Activated CD8-positive, alpha-beta memory T cell treated with anti-CD3 and anti-CD28 coated beads for 4 hours (primary cell): ENCODE results near the gene ECE2.

Source experiments
- DNase-seq, 2 donors: peaks; one replicate each; pipeline ENCODE4 v3.0.0-alpha.2; 2020; ENCODE audit warnings: low read depth in 2 of 2

ECE2 gene

GRCh38 chr3:184240384-184241140 lies 35.3 kb upstream of the ECE2 start:
- no peak for DNase-seq

DNA sequence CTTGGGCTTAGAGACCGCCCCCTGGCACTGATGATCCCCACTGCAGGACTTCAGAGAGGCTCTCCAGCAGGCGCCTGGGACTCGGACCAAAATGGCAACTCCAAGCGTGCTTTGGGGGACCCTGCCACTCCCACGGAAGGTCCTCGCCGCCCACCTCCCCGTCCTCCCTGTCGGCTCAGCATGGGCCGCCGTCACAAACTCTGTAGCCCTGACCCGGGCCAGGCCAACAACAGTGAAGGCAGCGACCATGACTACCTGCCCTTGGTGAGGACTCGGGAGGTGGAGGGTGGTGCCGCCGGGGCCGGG lies 34.7 kb upstream of the ECE2 start:
- DNase-seq = no peak

DNA sequence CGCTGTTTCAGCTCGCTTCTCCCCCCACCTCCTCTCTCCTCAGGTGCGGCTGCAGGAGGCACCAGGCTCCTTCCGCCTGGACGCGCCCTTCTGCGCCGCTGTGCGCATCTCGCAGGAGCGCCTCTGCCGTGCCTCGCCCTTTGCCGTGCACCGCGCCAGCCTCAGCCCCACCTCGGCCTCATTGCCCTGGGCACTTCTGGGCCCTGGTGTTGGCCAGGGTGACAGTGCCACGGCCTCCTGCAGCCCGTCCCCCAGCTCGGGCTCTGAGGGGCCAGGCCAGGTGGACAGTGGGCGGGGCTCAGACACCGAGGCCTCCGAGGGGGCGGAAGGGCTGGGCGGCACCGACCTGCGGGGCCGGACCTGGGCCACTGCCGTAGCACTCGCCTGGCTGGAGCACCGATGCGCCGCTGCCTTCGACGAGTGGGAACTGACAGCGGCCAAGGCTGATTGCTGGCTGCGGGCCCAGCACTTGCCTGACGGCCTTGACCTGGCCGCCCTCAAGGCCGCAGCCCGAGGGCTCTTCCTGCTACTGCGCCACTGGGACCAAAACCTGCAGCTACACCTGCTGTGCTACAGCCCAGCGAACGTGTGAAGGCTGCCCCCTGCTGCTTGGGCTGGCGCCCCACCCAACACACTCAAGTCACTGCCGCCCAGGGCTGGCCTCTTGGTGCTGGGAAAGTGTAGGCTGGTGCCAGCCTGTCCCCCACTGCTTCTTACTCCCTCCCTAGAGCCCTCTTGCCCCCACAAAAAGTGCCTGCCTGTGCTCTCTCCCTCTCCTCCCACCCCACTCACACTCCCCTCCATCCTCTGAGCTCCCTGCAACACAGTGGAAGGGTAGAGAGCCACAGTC lies 34.1 kb upstream of the ECE2 start:
- no peak for DNase-seq

- DNase-seq = no peak
Measured at GRCh38 chr3:184242297-184242685, 33.5 kb upstream of the ECE2 start.

DNA sequence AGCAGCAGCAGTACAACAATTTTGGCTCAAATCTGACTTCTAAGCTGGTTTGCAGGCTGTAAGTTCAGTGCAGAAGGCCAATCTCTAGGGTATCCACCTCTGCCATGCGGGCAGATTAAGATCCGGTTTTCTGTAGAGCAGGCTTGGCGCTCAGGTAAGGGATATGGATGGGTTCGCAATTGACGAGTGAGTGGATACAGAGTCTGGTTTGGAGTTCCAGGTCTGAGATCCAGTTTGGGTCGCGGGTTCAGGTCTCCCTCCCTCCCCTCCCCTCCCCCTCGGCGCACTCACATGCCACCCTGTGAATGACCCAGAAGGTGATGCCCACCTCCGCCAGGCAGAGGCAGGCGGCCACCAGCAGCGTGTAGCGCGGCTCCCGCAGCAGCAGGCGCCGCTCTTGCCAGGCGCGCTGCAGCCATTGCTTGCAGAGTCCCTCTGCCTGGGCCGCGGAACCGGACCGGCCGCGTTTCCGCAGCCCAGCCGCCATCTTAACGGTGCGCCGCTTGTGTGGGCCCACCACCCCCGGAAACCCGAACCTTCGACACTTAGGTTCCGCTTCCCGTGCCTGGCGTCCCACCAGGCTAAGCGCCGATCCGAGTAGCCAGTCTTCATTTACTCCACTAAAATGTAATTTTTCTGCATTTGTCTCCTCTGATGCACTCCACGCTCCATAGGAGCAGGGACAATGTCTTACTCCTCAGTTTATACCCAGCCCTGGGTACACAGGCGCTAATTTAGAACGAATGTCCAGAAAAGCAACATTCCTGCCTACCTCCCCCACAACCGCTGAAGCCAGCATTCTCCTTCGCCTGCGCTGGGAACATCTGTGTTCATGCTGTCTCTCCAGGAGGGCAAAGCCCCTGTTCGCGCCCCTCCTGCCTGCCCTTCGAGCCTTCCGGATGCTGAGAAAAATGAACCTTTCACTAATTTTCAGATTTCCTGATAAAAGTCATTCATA lies 27.1 kb upstream of the ECE2 start, which contains the start of gene ALG3:
Gene ALG3 (minus strand): TSS at position 509 of the 958 bp plus-strand sequence. CDS start 22 bp downstream, at position 487.
- DNase-seq = peak; percentile 73 to 77

DNA sequence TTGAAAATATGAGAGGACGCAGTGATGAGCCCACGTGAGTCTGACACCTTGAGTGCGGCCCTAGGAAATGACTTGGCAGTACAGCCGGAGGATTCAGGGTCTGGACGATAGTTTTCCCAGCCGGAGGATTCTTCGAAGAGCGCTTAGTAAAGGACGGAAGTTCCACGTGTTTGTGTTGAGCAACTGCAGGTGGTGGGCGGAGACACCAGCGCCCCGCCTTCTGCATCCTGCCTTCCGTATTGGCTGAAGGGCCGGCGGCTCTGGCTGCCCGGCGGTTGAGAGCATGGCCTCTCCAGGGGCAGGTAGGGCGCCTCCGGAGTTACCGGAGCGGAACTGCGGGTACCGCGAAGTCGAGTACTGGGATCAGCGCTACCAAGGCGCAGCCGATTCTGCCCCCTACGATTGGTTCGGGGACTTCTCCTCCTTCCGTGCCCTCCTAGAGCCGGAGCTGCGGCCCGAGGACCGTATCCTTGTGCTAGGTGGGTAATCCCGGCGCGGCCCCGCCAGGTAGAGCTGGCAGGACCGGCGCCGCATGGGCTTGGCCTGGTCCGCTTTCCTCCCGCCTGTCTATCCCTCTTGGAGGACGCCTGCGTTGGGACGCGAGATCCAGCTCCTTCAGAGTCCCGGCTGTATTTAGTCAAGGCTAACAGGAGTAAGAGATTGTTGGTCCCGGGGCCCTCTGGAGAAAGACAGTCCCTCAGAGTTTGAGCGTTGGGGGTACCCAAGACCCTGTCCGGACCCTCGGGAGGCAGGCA lies 26.2 kb upstream of the ECE2 start, which contains the start of gene EEF1AKMT4:
Gene EEF1AKMT4 (plus strand): TSS at position 261 of the 755 bp plus-strand sequence. CDS start 23 bp downstream, at position 284.
- DNase-seq = peak; percentile 85 to 92

DNA sequence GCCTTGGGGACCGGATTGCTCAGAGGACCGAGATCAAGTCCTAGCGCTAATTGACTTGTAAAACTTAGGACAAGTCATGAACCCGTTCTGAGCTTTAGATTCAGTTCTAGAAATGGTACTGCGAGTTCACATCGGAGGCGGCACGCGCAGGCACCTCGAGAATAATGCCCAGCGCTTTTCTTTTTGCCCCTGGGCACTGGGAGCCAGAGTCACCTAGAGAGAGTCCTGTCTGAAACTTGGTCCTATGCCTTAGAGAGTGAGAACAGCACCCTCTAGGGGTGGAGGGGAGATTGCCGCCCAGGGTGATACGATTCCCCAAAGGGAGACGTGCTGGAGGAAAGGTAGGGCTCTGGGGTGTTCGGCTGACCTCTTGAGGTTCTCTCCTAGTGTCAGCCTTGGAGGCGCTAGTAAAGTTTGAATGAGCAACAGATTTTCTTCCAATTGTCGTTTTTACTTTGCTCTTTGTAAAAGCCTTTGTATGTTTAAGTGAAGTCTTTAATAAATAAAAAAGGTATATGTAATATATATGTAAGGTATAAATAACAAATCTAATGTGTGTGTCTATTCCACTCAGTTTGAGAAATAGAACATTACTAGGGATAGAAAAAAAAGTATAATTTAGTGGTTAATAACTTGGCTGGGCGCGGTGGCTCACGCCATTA lies 25.5 kb upstream of the ECE2 start:
- DNase-seq = peak; percentile 81 to 87

- no peak for DNase-seq
Measured at GRCh38 chr3:184255291-184256039, 20.4 kb upstream of the ECE2 start.

- no peak for DNase-seq
Measured at GRCh38 chr3:184257083-184257915, 18.5 kb upstream of the ECE2 start.

DNA sequence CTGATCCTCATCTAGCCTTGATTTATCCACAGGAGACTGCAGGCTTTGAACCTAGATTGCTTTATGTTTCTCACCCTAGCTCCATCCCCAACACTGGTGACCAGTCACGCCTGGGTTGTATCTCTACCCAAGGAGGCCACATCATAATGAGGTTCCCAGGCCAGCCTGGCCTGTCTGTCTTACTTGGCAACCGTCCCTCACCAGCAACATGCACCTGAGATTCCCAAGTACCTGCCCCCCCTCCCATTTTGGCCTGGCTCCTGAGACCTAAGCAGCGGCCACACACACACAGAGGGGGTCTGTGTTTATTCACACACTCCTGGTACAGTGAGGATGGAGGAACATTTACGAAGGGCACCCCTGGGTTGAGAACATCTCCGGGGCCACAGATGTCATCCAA lies 16.9 kb upstream of the ECE2 start:
- DNase-seq = no peak

- DNase-seq = no peak
Measured at GRCh38 chr3:184259396-184259877, 16.4 kb upstream of the ECE2 start.

GRCh38 chr3:184259878-184260723 lies 15.7 kb upstream of the ECE2 start:
- DNase-seq = no peak

GRCh38 chr3:184260724-184261269 lies 15.0 kb upstream of the ECE2 start:
- DNase-seq = no peak

GRCh38 chr3:184261270-184261853 lies 14.5 kb upstream of the ECE2 start, which contains the start of gene CAMK2N2:
Gene CAMK2N2 (minus strand): TSS chr3:184261553. CDS start chr3:184261285, 268 bp downstream.
- DNase-seq = no peak

- no peak for DNase-seq
Measured at GRCh38 chr3:184261854-184262763, 13.7 kb upstream of the ECE2 start.

GRCh38 chr3:184262764-184263179 lies 13.1 kb upstream of the ECE2 start:
- no peak for DNase-seq
